NCI-H2081 (cell line): ENCODE measurements around the gene DNAJC1.

Source experiments
- DNase-seq, 2 experiments: peaks; one replicate each; lab custom pipeline; 2025; lab: John Stamatoyannopoulos, UW

Gene DNAJC1

DNA sequence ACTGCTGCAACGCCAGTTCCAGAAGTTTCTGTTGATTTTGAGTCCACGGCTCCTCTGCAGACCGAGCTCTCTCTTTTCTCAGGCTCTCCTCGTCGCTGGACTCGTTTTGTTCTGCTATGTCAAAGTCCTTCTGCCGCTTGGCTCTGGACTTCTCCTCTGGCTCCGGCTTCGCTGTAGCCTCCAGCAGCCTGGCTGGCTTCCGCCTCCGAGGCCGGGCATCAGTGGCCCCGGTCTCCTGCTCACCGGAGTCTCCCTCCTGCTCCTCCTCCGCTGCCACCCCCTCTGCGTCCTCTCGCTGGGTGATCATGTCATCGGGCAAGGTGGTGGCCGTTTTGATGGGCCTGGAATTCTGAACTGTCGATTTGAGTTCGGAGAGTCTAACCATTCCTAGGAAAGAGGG, 244.3 kb downstream of the DNAJC1 start:
- DNase-seq, result no peak

GRCh38 chr10:21758696-21759095, 244.8 kb downstream of the DNAJC1 start:
- no peak for DNase-seq

GRCh38 chr10:21758239-21758638, 245.3 kb downstream of the DNAJC1 start:
- no peak for DNase-seq

DNA sequence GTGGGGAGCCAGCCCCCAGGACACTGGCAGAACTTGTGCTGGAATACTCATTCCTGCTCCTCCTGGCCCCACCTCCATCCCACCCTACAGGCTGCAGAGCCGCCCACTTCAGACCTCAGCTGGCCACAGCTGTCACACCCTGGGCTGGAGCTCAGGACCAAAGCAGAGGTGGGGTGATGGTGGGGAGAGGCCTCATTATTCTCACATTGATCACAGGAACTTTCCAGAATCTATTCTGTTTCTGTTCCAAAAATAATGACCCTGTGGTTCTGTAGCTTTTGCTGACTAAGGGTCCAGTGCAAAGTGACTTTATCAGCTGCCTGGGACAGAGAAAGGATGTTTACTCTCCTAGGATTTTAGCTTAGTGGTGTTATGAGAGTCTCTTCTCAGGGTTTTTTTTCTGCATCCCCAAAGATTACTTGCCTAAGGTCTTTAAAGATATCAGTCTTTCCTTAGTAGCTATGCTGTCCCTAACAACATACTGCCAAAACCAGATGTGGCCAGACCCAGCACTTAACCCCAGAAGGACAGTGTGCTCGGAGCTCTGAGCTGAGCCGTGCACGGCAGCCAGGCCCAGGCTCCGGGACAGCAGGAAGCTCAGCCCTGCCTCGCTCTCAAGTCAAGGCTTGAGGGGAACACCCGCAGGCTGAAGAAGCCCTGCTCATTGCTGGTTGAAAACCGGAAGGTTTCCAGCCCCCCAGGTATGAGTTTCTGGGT, 246.2 kb downstream of the DNAJC1 start:
- no peak for DNase-seq

DNA sequence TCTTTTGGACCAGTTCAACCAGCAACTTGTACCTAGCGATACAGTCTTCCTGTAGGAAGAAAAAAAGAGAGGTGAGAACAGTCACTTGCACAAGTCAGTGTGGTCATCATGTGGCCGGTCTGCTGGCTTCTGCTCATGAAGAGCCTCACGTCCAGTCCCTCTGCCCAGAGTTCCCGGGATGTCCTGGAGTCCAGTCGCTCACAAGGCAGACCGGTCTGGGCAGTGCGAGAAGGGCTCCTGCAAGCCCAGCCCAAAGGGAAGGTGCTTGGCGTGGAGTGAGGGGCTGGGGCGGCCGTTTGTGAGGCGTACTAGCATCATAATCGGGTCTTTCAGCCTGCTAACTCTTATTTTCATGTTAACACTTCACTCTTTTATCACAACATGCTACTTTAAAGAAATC, 246.8 kb downstream of the DNAJC1 start:
- DNase-seq, result no peak

DNA sequence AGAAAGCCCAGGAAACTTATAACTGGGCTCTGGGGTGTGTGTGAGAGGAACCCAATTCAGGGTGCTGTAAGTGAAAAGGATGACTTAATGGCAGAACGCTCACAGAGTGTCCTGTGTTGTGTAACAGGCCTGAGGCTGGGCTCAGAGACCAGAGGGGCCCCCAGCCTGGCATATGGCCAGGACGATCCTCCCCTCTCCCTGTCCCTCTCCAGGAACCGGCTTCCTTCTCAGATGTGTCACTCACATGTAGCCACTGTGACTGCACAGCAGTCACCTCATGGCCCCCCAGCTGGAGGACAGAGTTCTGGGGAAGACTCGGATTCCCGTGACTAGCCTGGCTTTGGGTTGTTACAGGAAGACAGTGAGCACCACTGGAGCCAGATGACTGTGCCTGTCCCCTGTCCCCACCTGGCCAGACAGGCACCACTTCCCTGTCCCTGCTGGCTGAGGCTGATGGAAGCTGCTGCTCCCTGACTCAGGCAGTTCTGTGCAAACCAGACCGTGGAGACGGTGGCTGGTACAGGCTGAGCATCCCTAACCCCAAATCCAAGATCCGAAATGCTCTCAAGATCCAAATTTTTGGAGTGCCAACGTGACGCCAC, 249.0 kb downstream of the DNAJC1 start:
- no peak for DNase-seq

GRCh38 chr10:21753497-21754270, 249.8 kb downstream of the DNAJC1 start:
- DNase-seq, result no peak

GRCh38 chr10:21751341-21752310, 251.9 kb downstream of the DNAJC1 start:
- no peak for DNase-seq

DNA sequence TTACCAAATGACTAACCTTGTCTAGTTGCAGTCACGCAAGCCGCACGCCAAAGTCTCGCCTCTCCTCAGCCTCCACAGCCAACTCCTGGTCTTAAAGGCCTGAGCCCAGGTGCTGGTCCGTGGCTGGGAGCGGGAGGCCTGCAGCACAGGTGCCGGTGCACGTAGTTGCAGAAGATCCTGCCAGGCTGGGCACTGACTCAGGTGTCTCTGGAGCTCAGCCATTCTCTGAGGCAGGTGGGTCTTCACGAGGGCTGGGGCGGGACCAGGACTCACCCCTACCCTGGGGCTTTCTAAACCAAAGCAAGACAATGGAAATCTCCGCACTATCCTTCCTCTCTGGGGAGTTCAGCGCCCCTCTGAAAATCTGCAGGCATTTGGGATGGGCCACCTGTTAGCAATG, 253.1 kb downstream of the DNAJC1 start:
- no peak for DNase-seq

DNA sequence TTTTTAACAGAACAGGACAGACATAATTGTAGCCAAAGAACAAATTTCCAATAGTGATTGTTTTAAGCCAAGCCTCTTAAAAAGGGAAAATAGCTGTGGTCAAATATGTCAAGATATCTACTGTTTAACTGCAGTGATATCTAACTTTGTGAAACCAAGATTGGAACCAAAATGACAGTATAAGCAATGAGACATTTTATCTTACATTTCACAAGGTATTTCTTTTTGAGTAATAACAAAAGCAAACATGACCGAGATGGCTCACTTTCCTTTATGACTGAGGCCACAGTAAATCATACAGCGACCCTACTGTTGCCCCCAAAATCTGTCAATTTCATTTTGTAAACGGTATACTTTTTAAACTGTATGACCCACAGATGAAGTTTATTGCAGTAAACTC, 253.7 kb downstream of the DNAJC1 start:
- no peak for DNase-seq

DNA sequence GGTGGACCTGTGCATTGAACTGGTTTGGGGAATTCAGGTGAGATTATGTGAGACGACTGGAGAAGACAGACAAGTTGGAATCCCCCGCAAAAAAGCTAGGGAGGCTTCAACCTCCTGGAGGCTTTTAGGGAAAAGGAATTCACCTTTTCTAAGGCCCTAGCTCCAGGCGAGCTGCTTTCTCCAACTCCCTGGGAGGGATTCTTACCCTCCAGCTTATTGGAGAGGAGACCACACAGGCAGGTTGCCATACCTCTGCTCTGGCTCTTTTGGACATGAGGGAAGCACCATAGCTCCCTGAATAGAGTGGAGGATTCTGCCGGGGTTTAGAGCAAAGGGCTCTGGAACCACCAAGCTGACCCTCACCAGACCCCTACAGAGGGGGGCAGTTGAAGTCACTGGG, 255.7 kb downstream of the DNAJC1 start:
- no peak for DNase-seq

- DNase-seq, result no peak
Measured at GRCh38 chr10:21746118-21746517, 257.4 kb downstream of the DNAJC1 start.

- no peak for DNase-seq
Measured at GRCh38 chr10:21744223-21744622, 259.3 kb downstream of the DNAJC1 start.

DNA sequence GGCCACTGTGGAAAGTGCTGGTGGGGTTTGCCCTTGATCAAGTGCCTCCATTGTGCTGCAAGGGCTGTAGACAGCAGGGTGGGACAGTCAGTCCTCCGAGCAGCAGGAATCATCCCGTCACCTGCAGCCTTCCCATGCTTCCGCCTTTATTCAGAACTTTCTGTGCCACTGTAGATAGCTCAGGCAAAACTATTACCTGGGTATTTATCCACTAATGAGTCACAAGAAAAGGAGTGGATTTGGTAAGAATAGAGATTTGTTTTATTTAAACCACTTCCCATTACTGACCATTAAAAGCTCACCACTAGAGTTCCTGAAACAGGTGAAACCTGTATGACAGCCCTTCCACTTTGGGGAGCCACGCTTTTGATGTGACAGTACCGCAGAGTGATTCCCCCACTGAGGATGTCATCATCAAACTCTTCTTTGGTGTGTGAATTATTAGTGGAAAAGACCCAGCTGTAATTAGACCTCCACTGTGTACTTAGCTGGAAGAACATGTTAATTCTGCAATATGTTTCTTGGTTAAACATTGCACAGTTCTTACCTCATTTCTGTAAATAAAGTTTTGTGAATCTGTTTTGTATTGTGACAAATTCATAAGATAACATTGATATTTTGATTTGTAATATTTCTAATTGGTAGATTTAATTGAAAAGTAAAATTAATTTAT, 260.7 kb downstream of the DNAJC1 start:
- no peak for DNase-seq

DNA sequence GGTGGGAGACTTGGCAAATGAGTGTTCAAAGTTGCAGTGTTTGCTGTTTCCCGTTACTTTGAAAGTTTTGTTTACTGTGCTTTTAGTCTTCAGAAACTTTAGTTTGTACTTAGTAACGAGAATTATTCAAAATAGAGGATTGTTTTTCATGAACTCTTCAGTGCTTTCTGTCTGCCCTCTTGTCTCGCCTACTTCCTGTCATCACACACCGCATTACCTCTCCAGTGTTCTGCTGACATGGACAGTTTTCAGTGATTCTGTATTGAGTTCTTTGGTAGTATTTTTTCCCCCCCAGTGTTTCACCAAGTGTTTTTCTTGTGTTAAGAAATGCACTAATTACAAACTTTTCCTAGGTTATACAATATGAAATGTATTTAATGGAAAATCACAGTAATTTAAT, 262.5 kb downstream of the DNAJC1 start:
- no peak for DNase-seq

DNA sequence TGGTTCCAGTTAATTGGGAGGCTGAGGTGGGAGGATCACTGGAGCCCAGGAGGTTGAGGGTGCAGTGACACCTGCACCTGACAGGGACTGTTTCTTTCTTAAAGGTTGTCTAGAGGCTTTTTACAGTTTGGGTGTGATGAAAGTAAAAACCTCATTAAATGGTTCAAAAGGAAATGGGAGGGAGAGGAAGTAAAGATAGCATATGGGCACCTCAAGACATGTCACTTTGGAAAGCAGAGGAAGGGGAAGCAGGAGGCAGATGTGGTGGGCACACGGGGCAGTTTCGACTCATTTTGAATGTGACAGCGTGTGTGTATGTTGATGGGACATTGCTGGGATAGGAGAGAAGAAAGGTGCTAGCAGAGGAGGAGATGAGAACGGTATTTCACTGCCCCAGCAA, 266.4 kb downstream of the DNAJC1 start:
- no peak for DNase-seq

DNA sequence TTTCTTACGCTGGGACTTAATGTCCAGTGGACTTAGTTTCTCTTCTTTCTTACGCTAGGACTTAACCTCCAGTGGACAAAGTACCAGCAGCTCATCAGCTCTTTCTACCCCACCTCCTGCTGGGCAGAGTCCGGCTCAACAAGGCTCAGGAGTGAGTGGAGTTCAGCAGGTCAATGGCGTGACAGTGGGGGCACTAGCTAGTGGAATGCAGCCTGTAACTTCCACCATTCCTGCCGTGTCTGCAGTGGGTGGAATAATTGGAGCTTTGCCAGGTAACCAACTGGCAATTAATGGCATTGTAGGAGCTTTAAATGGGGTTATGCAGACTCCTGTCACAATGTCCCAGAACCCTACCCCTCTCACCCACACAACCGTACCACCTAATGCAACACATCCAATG, 269.8 kb downstream of the DNAJC1 start:
- DNase-seq, result no peak

- DNase-seq, result peak; percentile 49 to 66
Measured at GRCh38 chr10:21732067-21732772, 271.3 kb downstream of the DNAJC1 start.

DNA sequence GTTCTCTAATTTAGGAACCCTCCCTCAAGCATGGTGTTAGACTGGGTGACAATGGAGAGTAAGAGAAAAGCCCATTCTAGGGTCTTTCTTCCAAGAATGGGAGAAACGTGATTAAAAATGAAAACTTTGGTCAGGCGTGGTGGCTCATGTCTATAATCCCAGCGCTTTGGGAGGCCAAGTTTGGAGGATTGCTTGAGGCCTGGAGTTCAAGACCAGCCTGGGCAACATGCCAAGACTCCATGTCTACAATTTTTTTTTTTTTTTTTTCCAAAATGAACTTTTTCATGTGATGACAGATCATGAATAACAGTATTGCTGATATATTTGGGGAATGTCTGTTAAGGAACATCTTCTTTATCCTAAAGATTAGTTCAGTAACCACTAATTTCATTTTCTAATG, 274.9 kb downstream of the DNAJC1 start:
- no peak for DNase-seq

DNA sequence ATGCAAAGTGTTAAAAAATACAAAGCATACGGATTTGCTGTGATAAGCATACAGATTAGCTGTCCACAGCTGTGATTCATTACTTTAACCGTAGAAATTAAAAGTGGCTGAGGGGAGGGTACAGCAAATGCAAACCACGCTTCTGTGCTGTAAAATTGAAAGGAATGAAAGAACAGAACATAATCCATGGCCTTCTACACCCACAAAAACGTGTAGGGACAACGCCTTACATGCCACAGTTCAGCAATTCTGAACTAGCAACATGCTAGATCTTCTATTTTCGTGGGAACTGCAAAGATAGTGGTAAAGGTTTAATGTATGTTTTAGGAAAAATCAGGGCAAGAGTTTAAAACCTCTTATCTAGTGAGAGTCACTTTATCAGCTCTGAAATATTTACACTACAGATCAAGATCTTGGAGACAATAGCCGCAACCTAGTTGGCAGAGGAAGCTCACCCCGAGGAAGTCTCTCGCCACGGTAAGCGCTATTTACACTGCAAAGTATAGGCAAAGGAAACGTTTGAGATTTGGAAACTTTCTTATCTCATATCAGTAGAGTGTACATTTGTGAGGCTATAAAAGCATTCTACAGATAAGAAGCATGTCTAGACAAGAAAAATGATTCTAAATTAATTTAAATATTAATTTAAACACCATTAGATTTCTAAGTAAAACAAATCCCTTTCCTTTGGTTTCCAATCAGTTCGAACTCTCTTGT, 275.9 kb downstream of the DNAJC1 start:
- no peak for DNase-seq
